Esophagus squamous epithelium (tissue), 5 donors: ENCODE data around the gene TVP23C. TPM values are rescaled to one million over a fixed set of nuclear protein-coding genes. Genes with fewer than 3 reads are reported as not detected.

Source experiments
- DNase-seq: peaks from one replicate; lab custom pipeline; 2025; lab: John Stamatoyannopoulos, UW
- H3K27ac ChIP-seq, 4 donors: fragments of 200-600 bp; sonication (generic); one replicate each; pipeline ENCODE4 v1.5.1; 2016 to 2019; ENCODE audit warnings: mild to moderate bottlenecking in 1 of 4
- H3K27me3 ChIP-seq, 4 donors: fragments of 200-600 bp; sonication (generic); 1 replicate in 3 of 4; 2 replicates in 1 of 4; pipeline versions ENCODE4 v1.5.1 to v1.6.0; 2017 to 2021; ENCODE audit warnings: antibody characterized with exemption in 1 of 4
- H3K36me3 ChIP-seq, 3 donors: fragments of 200-600 bp; sonication (generic); one replicate each; pipeline ENCODE4 v1.5.1; 2016 to 2019
- H3K4me1 ChIP-seq, 3 donors: fragments of 200-600 bp; sonication (generic); one replicate each; pipeline ENCODE4 v1.5.1; 2017 to 2019
- H3K4me3 ChIP-seq, 4 donors: fragments of 200-600 bp; sonication (generic); 1 replicate in 3 of 4; 2 replicates in 1 of 4; pipeline ENCODE4 v1.5.1; 2016 to 2019; ENCODE audit warnings: mild to moderate bottlenecking in 2 of 4, moderate library complexity in 1 of 4
- H3K9me3 ChIP-seq, 3 donors: fragments of 200-600 bp; sonication (generic); one replicate each; pipeline ENCODE4 v1.5.1; 2016 to 2019
- POLR2A ChIP-seq, 4 donors: fragments of 450-650 bp; IDR thresholded peaks; one replicate each; pipeline ENCODE4 v1.6.1; 2017; ENCODE audit warnings: antibody characterized with exemption in 4 of 4, mild to moderate bottlenecking in 4 of 4, moderate library complexity in 3 of 4
- WGBS, 2 donors: methylation state at CpG; one replicate each; pipeline ENCODE4 v1.1.5; 2018; 5-methylcytosine and 5-hydroxymethylcytosine counted together
- intact Hi-C: fragments of 100-400 bp; cut with DNase I; formaldehyde crosslinking; loops from one replicate; pipeline ENCODE4 v1.15.0; 2022
- total RNA-seq, 4 donors: library from RNA; depleted of rRNA; stranded (reverse); fragments of >200 nt; gene quantifications; one replicate each; pipeline ENCODE4 v1.1.0, GENCODE V29; 2016
- TF ChIP-seq, protein P1 (sequence below), 6 experiments: fragments of 450-650 bp in 4 of 6; fragments of 200-600 bp in 2 of 6; sonication (generic) in 2 of 6; IDR thresholded peaks; one replicate each; pipeline ENCODE4 v1.5.1; 2016 to 2019; ENCODE audit warnings: antibody characterized with exemption in 6 of 6, mild to moderate bottlenecking in 4 of 6, moderate library complexity in 4 of 6
- donor health status: DM: yes; HTN: yes; CAD: no.

Gene TVP23C
- total RNA-seq, 4 donors from 2014 or later = 4.2 to 27.1 (median 18.5) TPM

DNA sequence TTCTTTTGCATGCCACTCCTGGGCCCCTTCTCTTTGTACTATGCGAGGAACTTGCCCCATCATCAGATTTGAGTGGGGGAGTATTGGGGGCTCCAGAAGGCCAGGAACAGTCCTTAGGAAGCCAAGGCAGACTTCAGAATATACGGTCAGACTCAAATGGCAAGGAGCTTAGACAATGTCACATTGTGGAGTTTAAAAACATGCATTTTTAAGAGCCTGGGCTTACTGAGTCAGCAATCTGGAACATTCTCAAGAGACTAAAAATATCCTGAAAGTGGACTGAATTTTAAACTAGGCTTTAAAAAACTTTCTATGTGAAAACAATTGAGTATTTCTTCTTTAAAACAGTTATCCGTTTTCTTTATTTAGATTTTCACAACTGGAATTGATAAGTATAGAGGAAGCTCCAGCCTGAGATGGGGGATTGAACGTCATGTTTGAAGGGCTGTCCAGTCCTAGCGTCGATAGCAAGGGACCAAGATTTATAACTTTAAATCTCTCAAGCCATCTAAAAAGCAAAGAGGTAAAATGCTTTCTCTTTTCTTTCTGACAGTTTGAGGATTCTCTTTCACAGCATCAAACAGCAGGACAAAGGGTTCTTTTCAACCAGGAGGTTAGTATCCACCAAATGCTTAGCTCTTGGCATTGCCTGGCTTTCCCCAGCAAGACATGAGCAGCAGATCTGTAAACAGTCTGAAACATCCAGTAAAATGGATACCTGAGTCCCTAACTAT lies 50.1 kb downstream of the TVP23C start:
- Histone ChIP-seq H3K4me3 (no peak overlapping the region), H3K9me3 (no peaks in the 10 kb centered on the region), H3K27me3 (no peaks in the 10 kb centered on the region), H3K4me1 (peaks cover 0 to 20% (median 10%) of the 10 kb centered on the region in 3 donors), H3K36me3 (peaks cover 0 to 51% (median 7%) of the 10 kb centered on the region in 3 donors), H3K27ac (peak overlapping the region in 3 of 4 donors; percentile 51 to 60 (median 60))
- no peak for DNase-seq
- WGBS, 2 donors = 68% methylated on average over 5 to 6 of the region's 6 CpGs
- no peak for TF ChIP-seq POLR2A (IDR thresholded peaks at IDR 0.05)
- TF ChIP-seq, protein P1, sequence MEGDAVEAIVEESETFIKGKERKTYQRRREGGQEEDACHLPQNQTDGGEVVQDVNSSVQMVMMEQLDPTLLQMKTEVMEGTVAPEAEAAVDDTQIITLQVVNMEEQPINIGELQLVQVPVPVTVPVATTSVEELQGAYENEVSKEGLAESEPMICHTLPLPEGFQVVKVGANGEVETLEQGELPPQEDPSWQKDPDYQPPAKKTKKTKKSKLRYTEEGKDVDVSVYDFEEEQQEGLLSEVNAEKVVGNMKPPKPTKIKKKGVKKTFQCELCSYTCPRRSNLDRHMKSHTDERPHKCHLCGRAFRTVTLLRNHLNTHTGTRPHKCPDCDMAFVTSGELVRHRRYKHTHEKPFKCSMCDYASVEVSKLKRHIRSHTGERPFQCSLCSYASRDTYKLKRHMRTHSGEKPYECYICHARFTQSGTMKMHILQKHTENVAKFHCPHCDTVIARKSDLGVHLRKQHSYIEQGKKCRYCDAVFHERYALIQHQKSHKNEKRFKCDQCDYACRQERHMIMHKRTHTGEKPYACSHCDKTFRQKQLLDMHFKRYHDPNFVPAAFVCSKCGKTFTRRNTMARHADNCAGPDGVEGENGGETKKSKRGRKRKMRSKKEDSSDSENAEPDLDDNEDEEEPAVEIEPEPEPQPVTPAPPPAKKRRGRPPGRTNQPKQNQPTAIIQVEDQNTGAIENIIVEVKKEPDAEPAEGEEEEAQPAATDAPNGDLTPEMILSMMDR (IDR thresholded peaks at IDR 0.05) = no peak
- intact Hi-C loops = no loop called here

DNA sequence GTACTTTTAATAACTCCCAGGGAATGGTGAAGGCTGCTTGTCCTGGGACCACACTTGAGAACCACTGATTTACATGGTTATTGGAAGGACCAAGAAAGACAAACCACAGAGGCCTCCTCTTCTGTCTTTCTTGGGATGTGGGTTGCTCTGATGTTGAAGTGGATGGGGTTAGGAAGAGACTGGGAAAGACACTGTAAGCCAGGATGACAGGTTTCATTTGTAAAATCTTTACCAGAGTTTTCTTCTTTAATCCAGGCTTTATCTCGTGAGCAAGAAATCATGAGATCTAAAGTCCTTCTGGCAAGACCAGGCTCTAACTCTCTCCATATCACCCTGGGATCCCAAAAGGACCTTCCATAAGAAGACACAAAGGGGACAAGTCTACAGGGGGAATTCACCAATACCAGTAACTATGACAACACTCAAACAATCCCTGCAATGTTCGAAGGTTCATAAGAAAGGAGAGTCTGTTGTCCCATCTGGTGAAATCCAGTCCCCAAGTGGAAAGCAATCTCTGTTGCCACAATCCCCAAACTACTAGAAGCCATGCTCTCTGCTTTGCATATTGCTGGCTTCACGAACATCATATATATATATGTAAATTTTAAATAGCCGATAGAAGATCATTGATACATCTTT lies 51.1 kb downstream of the TVP23C start:
- DNase-seq = no peak
- 85 to 88% methylated on average over 4 of the region's 4 CpGs for WGBS, 2 donors
- Histone ChIP-seq H3K27ac (peak overlapping the region in 2 of 4 donors; percentile 60), H3K4me3 (no peak overlapping the region), H3K27me3 (no peaks in the 10 kb centered on the region), H3K4me1 (peaks cover 0 to 20% (median 10%) of the 10 kb centered on the region in 3 donors), H3K9me3 (no peaks in the 10 kb centered on the region), H3K36me3 (peaks cover 0 to 46% (median 7%) of the 10 kb centered on the region in 3 donors)
- TF ChIP-seq, protein P1 (IDR thresholded peaks at IDR 0.05) = no peak
- TF ChIP-seq POLR2A (IDR thresholded peaks at IDR 0.05) = no peak
- intact Hi-C loops = no loop called here

DNA sequence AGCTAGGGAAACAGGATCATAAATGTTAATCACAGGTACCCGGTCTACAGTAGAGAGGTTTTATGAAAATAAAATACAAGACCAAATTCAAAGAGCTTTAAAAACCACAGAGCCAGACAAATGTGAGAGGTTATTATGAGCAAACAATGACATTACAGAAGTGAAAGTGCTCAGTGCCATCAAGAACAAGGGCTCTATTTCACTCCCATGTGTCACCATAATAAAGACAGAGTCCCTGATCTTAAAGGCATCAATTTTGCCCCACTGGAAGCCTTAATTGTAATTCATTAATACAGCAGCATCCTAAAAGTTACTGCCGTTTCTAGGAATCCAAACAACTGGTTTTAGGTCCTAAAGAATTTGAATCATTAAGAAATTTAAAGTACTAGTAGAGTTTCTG lies 52.1 kb downstream of the TVP23C start:
- intact Hi-C loops = no loop called here
- Histone ChIP-seq H3K4me3 (no peak overlapping the region), H3K9me3 (no peaks in the 10 kb centered on the region), H3K27ac (no peak overlapping the region), H3K27me3 (no peaks in the 10 kb centered on the region), H3K36me3 (peaks cover 0 to 46% (median 7%) of the 10 kb centered on the region in 3 donors), H3K4me1 (peaks cover 0 to 20% (median 10%) of the 10 kb centered on the region in 3 donors)
- DNase-seq = no peak
- 57 to 73% methylated on average over 2 of the region's 2 CpGs for WGBS, 2 donors
- TF ChIP-seq, protein P1 (IDR thresholded peaks at IDR 0.05) = no peak
- TF ChIP-seq POLR2A (IDR thresholded peaks at IDR 0.05) = no peak

DNA sequence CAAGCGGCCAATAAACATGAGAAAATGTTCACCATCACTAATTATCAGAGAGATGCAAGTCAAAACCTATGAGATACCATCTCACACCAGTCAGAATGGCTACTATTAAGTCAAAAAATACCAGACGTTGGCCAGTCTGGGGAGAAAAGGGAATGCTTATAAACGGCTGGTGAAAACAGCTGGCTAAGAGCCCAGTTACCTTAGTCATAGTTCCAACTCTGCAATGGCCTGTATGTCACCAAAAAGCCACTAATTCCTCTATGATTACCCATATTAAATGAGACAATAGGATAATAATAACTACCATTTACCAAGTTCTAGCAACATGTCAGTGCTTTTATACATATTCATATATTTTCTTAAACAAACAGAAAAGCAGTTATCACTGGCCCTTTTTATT lies 52.9 kb downstream of the TVP23C start:
- no peak for DNase-seq
- 45 to 49% methylated on average over 3 of the region's 3 CpGs for WGBS, 2 donors
- H3K4me1 ChIP-seq = peaks cover 0 to 20% (median 10%) of the 10 kb centered on the region in 3 donors
- peaks cover 0 to 46% (median 0%) of the 10 kb centered on the region in 3 donors for H3K36me3 ChIP-seq
- intact Hi-C loops = no loop called here
- H3K27ac ChIP-seq = no peak overlapping the region
- H3K9me3 ChIP-seq = no peaks in the 10 kb centered on the region
- H3K4me3 ChIP-seq = no peak overlapping the region
- TF ChIP-seq, protein P1 (IDR thresholded peaks at IDR 0.05) = no peak
- no peak for TF ChIP-seq POLR2A (IDR thresholded peaks at IDR 0.05)
- H3K27me3 ChIP-seq = no peaks in the 10 kb centered on the region

DNA sequence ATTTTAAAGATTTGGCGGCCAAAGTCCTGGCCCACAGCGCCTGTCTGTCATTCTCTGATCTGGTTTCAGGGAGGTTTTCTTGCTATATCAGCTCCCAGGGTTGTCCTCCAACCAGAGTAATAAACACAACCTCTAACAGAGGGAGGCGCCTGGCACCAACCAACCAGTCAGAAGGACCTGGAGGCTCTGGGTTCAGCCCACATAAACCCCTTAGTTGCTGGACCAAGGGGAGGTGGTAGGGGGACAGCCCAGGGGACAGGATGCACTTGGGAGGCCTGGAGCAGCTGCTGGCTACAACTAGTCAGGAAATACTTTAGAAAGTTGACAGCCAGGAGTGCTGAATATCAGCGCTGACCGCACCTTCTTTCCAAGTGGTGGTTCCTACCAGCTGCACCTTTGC lies 54.2 kb downstream of the TVP23C start:
- Histone ChIP-seq H3K27me3 (no peaks in the 10 kb centered on the region), H3K9me3 (no peaks in the 10 kb centered on the region), H3K4me1 (peaks cover 0 to 20% (median 10%) of the 10 kb centered on the region in 3 donors), H3K27ac (no peak overlapping the region), H3K4me3 (no peak overlapping the region), H3K36me3 (peaks cover 0 to 39% (median 0%) of the 10 kb centered on the region in 3 donors)
- no peak for DNase-seq
- TF ChIP-seq, protein P1 (IDR thresholded peaks at IDR 0.05) = no peak
- no peak for TF ChIP-seq POLR2A (IDR thresholded peaks at IDR 0.05)
- 88 to 91% methylated on average over 3 to 4 of the region's 5 CpGs for WGBS, 2 donors
- intact Hi-C loops = no loop called here
